AG09309 (cell line): ENCODE data around the gene VWA5B1.

Experiments used
- DNase-seq: peaks from one replicate; pipeline ENCODE4 v3.0.0-alpha.2; 2010; ENCODE audit warnings: low read depth
- H3K4me3 ChIP-seq: 2 replicates; pipeline ENCODE4 v1.5.1; 2011; ENCODE audit warnings: mild to moderate bottlenecking, low read depth, low read length, moderate library complexity; ENCODE audit not compliant: control insufficient read depth
- CTCF ChIP-seq: IDR thresholded peaks from 2 replicates; pipeline ENCODE4 v1.5.1; 2011; ENCODE audit warnings: mild to moderate bottlenecking, low read depth, low read length, inconsistent platforms; ENCODE audit not compliant: insufficient read depth, control insufficient read depth; ENCODE audit errors: missing control alignments

Gene VWA5B1

DNA sequence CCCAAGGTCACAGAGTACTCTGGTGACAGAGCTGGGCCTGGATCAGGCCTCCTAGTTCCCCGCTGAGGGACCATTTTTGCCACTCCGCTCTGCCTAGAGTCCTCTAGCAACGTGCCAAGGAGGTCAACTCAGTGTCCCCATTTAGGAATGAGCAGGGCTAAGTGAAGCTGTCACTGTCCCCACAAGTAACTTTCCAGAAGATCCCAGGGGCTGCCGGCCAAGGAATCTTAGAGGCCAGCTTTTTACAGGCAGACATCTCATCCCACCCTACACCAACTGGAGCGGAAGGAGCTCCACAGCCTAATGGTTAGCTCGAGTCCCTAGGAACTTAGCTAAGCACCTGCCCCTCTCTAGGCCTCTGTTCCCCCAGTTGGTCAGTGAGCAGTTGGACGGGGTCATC is 59.7 kb downstream of the VWA5B1 start:
- TF ChIP-seq CTCF = no peak
- no peak for DNase-seq
- no peak overlapping the region for H3K4me3 ChIP-seq

DNA sequence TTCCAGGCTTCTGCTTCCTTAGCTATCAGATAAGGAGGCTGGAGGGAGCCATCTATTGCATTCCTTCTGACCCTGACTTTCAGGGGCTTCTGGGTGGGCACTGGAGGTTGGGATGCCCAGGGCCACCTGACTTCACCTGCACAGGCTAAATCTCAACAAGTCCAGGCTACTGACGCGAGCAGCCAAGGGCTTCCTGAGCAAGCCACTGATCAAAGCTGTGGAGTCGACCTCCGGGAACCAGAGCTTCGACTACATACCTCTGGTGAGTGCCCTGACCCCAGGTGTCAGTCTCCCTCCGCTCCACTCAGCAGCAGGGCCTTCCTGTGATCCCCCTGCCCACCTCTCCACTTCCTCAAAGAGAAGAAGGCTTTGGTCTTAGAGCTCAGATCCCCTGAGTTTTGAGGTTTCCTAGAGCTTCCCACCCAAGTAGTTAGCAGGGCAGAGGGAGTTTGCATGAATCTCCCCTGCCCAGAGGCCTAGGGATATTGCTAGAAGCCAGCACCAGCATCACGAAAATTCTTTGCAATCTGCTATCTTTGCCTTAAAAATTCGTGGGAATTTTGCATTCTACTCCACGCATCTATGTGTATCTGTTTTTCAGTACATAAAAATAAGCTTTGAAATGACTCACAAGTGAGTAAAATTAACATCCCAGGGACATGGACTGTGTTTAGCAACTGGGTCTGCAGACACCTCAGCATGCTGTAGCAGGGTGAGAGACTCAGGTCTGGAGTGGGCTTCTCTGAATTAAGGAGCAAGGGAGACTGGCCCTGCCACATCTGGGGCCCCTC is 61.4 kb downstream of the VWA5B1 start:
- no peak for TF ChIP-seq CTCF
- DNase-seq = no peak
- no peak overlapping the region for H3K4me3 ChIP-seq

- no peak for TF ChIP-seq CTCF
Observed at GRCh38 chr1:20353836-20354235, 63.2 kb downstream of the VWA5B1 start.

GRCh38 chr1:20354610-20355009 is 63.9 kb downstream of the VWA5B1 start:
- no peak for DNase-seq
- no peak overlapping the region for H3K4me3 ChIP-seq
- TF ChIP-seq CTCF = no peak

More at GRCh38 chr1:20353836-20354235, 63.2 kb downstream of the VWA5B1 start:
- no peak overlapping the region for H3K4me3 ChIP-seq
- DNase-seq = no peak

DNA sequence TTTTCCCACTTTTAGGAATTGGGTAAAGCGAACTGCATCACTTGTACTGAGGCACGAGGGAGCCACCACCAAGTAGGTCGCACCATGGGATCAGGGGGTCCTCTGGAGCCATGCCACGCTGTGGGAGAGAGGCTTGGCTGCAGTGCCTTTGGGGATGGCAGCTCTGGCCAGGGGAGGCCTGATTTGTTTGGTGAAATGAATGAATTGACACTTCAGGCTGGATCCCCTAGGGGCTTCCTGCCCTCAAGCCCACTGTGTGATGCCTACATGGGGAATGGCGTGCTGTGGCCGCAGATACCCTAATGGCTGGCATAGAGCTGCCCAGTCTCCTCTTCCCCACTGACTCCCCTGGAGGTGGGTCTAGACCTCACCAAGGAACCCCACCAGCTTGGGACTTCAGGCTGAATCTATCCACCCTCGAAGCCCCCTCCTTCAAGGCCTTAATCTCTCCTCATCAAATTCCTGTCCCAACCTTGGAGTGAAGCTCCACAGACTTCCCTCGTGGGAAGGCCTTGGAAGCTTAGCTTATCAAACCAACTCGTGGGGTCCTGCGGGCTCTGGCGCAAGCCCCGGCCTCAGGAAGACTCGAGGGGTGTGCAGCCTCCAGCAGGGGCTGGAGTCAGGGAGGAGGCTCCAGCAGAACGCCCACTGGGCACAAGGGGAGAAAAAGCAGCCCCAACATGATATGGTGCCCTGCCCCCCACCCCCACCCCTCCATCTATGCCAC is 64.6 kb downstream of the VWA5B1 start:
- TF ChIP-seq CTCF = no peak
- no peak overlapping the region for H3K4me3 ChIP-seq
- no peak for DNase-seq

DNA sequence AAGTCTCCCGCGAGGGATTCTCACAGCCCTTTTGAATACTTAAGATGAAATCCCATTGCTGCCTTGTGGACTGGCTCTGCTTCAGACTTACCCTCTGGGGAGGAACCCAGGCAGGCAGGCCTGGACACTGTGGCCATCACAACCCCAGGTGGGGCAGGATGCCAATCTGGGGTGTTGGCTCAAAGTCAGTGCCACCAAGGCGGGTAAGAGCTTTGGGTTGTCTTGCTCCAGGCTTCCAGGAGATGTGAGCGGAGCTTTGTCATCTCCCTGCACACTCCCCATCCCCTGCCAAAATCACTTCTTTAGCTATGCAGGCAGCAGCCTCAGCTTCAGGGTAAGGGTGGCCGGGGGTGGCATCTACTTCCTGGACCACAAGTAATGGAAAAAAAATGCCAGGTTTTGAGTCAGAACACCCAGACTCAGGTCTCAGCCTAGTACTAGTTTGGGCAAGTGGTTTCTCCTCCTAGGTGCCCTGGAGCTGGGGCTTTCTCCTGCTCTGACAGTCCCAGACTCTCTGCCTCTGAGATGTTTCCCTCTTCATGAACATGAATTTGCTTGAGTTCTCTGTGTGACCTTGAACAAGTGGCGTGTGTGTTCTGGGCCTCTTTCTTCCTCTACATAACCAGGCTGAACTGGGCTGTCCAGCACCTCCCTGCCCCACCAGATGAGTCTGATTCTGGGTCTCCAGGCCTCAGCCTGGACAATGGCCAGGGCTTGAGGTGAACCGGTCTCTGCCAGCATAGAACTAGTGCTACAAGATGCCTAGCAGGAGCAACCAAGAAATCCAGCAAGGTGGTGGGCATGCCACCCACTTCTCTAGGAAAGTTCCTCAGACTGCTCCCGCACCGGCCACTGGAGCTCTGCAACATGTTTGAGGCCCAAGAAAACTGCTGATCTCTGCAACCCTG is 65.4 kb downstream of the VWA5B1 start:
- no peak for DNase-seq
- H3K4me3 ChIP-seq = no peak overlapping the region
- TF ChIP-seq CTCF = no peak
